HL-60 (cell line): Measurements from ENCODE around the gene ZDHHC9.

Experiments
- DNase-seq, 2 experiments: peaks; one replicate each; pipeline ENCODE4 v3.0.0-alpha.2; 2010 to 2020; ENCODE audit warnings: low read depth in 1 of 2, low spot score in 1 of 2
- H3K27ac ChIP-seq: fragments of 250-450 bp; sonication (Bioruptor Pico); replicated peaks from 2 replicates; pipeline ENCODE4 v1.5.1; 2020; ENCODE audit warnings: mild to moderate bottlenecking, moderate library complexity
- H3K27me3 ChIP-seq: fragments of 250-450 bp; sonication (Bioruptor Pico); 2 replicates; pipeline ENCODE4 v1.5.1; 2021; ENCODE audit warnings: mild to moderate bottlenecking, moderate library complexity; ENCODE audit not compliant: insufficient read depth, poor library complexity, severe bottlenecking
- H3K4me3 ChIP-seq: replicated peaks from 2 replicates; pipeline ENCODE4 v1.5.1; 2011; ENCODE audit warnings: mild to moderate bottlenecking, control low read depth, low read length; ENCODE audit not compliant: insufficient read depth
- CTCF ChIP-seq: IDR thresholded peaks from one replicate; pipeline ENCODE4 v1.5.1; 2011; ENCODE audit warnings: low read length, control low read depth, inconsistent platforms; ENCODE audit not compliant: insufficient read depth
- GABPA ChIP-seq: IDR thresholded peaks from 2 replicates; pipeline ENCODE4 v1.6.1; 2012; ENCODE audit warnings: low read depth
- POLR2AphosphoS5 ChIP-seq: IDR thresholded peaks from 2 replicates; pipeline ENCODE4 v1.6.1; 2012; ENCODE audit warnings: low read depth
- REST ChIP-seq: IDR thresholded peaks from 2 replicates; pipeline ENCODE4 v1.6.1; 2012; ENCODE audit warnings: low read depth; ENCODE audit not compliant: insufficient replicate concordance
- SPI1 ChIP-seq: IDR thresholded peaks from 2 replicates; pipeline ENCODE4 v1.6.1; 2012; ENCODE audit warnings: low read depth, mild to moderate bottlenecking, borderline replicate concordance

ZDHHC9 gene

GRCh38 chrX:129780441-129781105 lies 63.1 kb downstream of the ZDHHC9 start:
- H3K27me3 ChIP-seq: no peaks in the 10 kb centered on the region
- H3K27ac ChIP-seq: peak overlapping the region; percentile 90
- no peak for DNase-seq
- TF ChIP-seq REST: no peak
- TF ChIP-seq GABPA: no peak
- no peak for TF ChIP-seq POLR2AphosphoS5
- no peak for TF ChIP-seq CTCF
- no peak for TF ChIP-seq SPI1
- peak overlapping the region; percentile 62 for H3K4me3 ChIP-seq

- peak within 1 kb of the TSS; percentile 62 for H3K4me3 ChIP-seq
- peak; percentile 69 to 88 for DNase-seq
- peak; percentile 72; the same call in 1 of the 2 replicates for TF ChIP-seq SPI1
- peak; percentile 39; the same call in 1 of the 2 replicates for TF ChIP-seq POLR2AphosphoS5
- TF ChIP-seq GABPA: no peak
- H3K27me3 ChIP-seq: no peaks in the 10 kb centered on the region
- peak within 1 kb of the TSS; percentile 90 for H3K27ac ChIP-seq
Measured at GRCh38 chrX:129779747-129780146, 63.9 kb downstream of the ZDHHC9 start, which contains the start of gene SASH3. TSS of gene SASH3 (plus strand) at chrX:129779949. CDS start at chrX:129780098, 149 bp downstream.

- H3K4me3 ChIP-seq: peak overlapping the region; percentile 62; the same call in 1 of the 2 replicates
- no peaks in the 10 kb centered on the region for H3K27me3 ChIP-seq
- H3K27ac ChIP-seq: peak overlapping the region; percentile 90
- TF ChIP-seq REST (no peak), POLR2AphosphoS5 (no peak), SPI1 (no peak), CTCF (no peak), GABPA (no peak)
- DNase-seq: no peak
Measured at GRCh38 chrX:129779086-129779672, 64.5 kb downstream of the ZDHHC9 start.

GRCh38 chrX:129777218-129778030 lies 66.3 kb downstream of the ZDHHC9 start:
- DNase-seq: peak; percentile 58 to 82
- peak overlapping the region; percentile 21 for H3K4me3 ChIP-seq

More at GRCh38 chrX:129777218-129778030, 66.3 kb downstream of the ZDHHC9 start:
- H3K27me3 ChIP-seq: no peaks in the 10 kb centered on the region
- H3K27ac ChIP-seq: peak overlapping the region; percentile 90
- 0 out of 2 replicates have a peak, but pooled peaks have one; percentile 43 for TF ChIP-seq POLR2AphosphoS5
- no peak for TF ChIP-seq REST
- peak; percentile 58; the same call in 1 of the 2 replicates for TF ChIP-seq SPI1
- no peak for TF ChIP-seq GABPA
